GM12891 (cell line): ENCODE results near the gene SLC25A26.

Source experiments
- DNase-seq: peaks from one replicate; pipeline ENCODE4 v3.0.0; 2011; ENCODE audit warnings: low spot score; ENCODE audit not compliant: insufficient read length
- FAIRE-seq: peaks from 2 replicates; lab custom pipeline; 2011; peaks lifted over from hg19 to GRCh38; lab: Jason Lieb, UNC
- PAX5 ChIP-seq: IDR thresholded peaks from 2 replicates; pipeline ENCODE4 v1.6.1; 2011; ENCODE audit warnings: low read length, moderate library complexity, mild to moderate bottlenecking; ENCODE audit not compliant: insufficient read depth, severe bottlenecking
- POLR2A ChIP-seq: IDR thresholded peaks from 2 replicates; pipeline ENCODE4 v1.6.1; 2011; ENCODE audit warnings: low read depth, low read length, control low read depth
- POLR2AphosphoS5 ChIP-seq: IDR thresholded peaks from 2 replicates; pipeline ENCODE4 v1.6.1; 2011; ENCODE audit warnings: low read depth, low read length, control low read depth
- POU2F2 ChIP-seq: IDR thresholded peaks from 2 replicates; pipeline ENCODE4 v1.6.1; 2011; ENCODE audit warnings: low read depth, mild to moderate bottlenecking, control low read depth, low read length, moderate library complexity
- SPI1 ChIP-seq: IDR thresholded peaks from 2 replicates; pipeline ENCODE4 v1.6.1; 2011; ENCODE audit warnings: low read depth, low read length, control low read depth
- TAF1 ChIP-seq: IDR thresholded peaks from 2 replicates; pipeline ENCODE4 v1.6.1; 2011; ENCODE audit warnings: low read depth, low read length, control low read depth

Gene SLC25A26

DNA sequence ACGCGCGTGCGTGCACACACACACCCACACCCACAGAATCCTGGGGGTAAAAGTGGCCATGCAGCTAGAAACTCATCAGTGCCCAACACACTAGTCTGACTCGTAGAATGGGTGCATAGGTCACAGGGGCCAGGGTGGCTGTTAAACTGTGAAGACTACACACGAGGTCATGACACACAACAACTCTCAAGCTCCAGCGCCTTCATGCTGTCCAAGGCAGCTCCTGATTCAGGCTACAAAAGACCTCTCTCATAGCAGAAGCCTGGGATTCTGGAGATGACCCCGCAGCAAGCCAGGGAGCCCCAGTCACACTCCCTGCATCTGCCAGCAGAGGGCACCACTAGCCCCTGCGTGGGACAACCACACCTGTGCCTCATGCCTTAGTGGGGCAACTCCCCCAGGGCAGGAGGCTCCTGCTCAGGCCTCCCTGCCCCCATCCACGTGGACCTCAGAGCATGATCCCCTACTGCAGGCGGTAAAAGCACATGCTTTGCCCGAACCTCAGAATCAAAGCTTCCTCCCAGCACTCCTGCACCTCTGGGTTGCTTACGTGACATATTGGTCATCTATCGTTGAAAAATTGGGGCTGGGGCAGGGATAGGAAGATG is 186.9 kb downstream of the SLC25A26 start:
- FAIRE-seq (peak; percentile 84), DNase-seq (peak; percentile 89)
- TF ChIP-seq POLR2A (no peak), POLR2AphosphoS5 (no peak), PAX5 (peak; percentile 41)

DNA sequence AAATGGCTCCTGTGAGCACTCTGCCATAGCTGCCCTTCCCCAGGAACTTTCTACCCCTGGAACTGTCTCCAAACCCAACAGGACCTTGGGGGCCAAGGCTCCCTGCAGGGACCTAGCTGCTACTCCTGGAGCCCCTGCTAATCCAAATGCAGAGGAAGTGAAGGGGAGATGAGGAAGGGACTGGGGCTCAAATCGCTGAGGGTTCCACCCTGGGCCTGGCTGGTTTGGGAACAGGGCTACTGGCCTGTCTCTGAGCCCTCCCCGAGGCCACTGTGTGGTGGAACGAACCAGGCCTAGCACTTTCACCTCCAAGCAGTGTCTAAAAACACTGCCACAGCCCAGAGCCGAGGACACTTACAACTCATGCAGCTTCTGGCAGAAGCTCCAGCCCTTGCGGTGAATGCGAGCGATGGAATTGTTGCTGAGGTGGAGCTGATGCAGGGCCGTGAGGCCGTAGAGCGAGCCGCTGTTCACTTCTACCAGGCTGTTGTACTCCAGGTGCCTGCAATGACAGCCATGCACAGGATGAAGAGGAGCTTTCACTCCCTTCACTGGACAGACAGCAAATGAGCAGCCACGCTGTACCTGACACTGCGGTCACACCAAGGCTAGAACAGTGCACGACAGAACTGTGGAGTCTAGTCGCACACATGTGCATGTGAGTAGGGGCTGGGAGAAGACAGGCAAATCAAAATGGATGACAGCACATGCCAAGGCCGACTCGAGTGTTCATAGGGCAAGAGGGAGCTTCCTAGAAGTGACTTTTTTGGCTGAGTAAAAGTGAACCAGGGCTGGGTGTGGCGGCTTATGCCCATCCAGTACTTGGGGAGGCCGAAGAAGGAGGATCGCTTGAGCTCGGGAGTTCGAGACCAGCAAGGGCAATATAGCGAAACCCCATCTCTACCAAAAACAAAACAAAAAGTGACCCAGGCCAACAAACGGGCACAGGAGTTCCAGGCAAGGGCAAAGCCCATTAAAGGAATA is 189.3 kb downstream of the SLC25A26 start:
- no peak for TF ChIP-seq POLR2AphosphoS5
- TF ChIP-seq SPI1: no peak
- no peak for TF ChIP-seq PAX5
- no peak for TF ChIP-seq TAF1
- TF ChIP-seq POLR2A: no peak
- TF ChIP-seq POU2F2: no peak
- no peak for FAIRE-seq
- no peak for DNase-seq

DNA sequence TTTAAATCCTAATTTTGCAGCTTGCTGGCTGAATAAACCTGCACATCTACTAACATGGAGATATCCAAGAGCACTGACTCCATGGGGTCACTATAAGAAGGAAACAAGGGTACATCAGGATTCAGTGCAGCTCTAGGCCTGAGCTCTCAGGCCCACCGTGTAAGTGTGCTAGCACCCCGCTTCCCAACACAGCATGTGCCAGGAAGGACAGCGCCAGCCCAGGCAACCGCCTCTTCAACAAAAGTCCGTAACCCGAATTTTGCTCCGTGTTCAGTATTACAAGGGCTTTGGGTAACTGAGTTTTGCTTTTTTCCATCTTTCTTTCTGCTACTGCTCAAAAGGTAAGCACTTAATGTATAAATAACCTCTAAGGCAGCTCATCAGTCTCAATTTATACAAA is 190.2 kb downstream of the SLC25A26 start:
- TF ChIP-seq POLR2A (no peak), PAX5 (no peak), POU2F2 (no peak), POLR2AphosphoS5 (no peak), TAF1 (no peak), SPI1 (no peak)
- DNase-seq (no peak), FAIRE-seq (no peak)

DNA sequence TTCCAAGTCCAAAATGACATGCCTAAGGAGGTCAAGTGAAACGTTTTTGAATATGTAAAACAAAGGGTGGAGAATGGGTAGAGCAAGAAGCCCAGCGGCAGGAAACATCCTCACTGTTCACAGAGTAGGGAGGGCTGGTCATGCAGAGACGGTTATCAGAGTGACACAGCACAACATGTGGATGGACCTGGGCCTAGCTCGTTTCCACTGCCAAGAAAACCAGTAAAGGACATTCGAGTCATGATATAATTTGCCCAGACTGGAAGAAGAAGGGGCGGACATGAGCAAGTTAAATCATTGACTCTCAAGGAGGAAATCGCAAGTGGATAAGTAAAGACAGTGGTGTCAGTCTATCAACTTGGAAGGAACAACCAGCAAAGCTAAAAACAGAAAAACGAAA is 190.7 kb downstream of the SLC25A26 start:
- DNase-seq (no peak), FAIRE-seq (peak; percentile 38)

DNA sequence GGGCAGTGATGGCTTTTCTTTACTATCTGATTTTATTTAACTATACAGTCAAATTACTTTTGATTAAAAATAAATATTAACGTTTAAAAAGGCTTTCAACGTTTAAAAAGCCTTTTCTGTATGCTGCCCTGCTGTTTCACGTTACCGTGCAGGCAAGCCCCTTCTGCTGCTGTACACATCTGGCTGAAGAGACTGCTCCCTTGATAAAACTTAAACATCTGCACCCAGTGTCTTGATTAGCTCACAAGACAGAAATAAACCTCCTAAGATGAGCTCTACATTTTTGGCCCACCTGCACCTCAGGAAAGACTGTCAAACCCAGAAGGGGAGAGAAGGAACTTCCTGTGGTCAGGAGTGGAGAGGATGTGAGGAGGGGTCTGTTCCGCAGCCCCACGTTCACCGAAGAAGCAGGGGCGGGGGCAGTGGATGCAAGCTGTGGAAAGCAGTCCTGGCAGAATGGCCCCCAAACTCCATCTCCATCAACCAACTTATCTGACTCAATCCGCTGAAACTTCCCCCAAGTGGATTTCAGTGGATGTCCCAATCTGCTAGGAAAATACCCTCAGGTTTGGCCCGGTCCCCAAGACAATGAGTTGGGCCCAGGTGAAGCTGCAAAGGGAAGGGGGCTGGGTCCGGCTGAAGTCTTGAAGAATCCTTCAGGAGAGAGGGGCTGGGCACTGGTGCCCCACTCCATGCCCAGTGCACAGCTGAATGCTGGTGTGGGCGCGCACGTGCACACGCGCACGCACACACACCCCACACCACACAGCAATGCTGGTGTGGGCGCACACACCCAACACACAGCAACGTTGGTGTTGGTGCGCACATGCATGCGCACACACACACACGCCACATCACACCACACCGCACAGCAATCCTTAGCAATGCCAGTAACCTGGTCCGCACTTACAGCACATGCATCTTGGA is 191.4 kb downstream of the SLC25A26 start:
- FAIRE-seq (peak; percentile 62), DNase-seq (no peak)
- TF ChIP-seq PAX5 (no peak), POLR2A (no peak), TAF1 (no peak)

More for the DNA sequence above, 190.7 kb downstream of the SLC25A26 start:
- no peak for TF ChIP-seq TAF1
- TF ChIP-seq POLR2A: no peak
- no peak for TF ChIP-seq POLR2AphosphoS5
- no peak for TF ChIP-seq POU2F2
- no peak for TF ChIP-seq PAX5
- no peak for TF ChIP-seq SPI1

DNA sequence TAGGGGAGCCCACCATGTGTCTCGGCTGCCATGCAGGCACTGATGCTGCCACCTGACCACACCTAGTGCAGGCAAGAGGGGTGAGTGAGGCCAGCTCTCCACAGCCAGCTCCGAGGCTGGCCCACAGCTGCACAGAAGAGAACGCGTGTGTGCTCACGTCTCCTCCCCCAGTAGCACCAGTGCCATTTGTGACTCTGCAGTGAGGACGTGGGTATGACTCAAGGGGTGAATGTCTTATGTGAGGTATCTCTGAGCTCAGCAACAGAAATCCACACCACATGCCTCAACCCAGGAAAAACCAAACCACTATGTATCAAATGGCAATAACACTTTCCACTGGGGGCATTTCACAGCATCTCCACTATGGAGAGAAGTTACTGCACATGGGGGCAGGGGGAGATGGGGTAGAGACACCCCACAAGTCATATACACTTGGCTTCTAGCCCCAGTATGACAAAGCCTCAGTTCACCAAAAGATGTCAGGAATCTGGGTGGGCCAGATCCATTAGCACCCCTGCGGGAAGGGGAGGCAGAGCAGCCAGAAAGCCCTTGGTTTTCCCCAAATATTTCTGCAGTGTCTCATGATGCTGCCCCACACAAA is 192.4 kb downstream of the SLC25A26 start:
- DNase-seq (no peak), FAIRE-seq (no peak)
- TF ChIP-seq POLR2AphosphoS5: no peak
- no peak for TF ChIP-seq POU2F2
- no peak for TF ChIP-seq PAX5
- TF ChIP-seq SPI1: no peak
- no peak for TF ChIP-seq TAF1

DNA sequence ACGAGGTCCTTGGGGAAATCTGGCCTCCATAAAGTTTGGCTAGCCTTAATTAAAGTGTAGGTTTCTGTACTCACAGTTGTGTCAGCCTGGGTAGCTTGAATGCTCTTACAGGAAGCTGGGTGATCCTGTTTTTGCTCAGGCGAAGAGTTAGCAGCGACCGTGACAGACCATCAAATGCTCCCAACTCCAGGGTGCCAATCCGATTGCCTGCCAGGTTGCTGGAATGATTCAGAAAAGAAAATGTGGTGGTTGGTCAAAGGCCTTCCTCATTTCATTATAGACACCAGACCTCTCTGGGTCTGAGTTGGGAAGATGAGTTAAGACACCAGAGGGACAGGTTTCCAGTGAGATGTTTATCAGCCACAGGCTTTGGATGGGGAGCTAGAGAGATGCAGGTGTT is 194.0 kb downstream of the SLC25A26 start:
- DNase-seq (no peak), FAIRE-seq (no peak)
- no peak for TF ChIP-seq POLR2AphosphoS5
- TF ChIP-seq PAX5: no peak
- no peak for TF ChIP-seq POLR2A
- TF ChIP-seq TAF1: no peak
- no peak for TF ChIP-seq SPI1
- TF ChIP-seq POU2F2: no peak

DNA sequence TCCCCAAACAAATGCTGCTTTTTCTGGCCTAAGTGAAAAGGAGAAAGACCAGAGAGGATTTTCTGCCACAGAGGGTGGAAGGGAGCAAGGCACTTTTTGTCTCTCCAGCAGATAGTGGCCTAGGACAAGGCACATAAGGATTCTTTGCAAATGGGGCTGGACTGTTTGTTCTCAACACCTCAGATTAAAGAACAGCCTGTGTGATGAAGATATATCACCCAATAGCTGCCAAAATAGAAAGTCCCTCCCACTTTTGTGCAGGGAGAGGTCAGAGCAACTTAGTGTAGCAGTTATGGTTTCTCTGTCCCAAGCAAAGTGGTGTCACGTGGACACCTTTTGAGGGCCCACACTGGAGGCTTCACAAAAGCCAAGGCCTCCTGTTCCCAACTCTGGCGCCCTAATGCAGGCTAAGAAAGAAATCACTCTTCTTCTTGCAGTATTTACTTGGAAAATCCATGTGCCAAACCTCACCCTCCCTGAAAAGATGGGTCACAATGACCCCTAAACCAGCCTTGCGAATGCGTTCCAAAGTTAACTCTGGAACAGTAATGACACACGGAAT is 195.1 kb downstream of the SLC25A26 start:
- TF ChIP-seq POLR2AphosphoS5 (no peak), TAF1 (no peak), POLR2A (no peak), SPI1 (no peak), POU2F2 (no peak), PAX5 (no peak)
- no peak for FAIRE-seq
- DNase-seq: no peak
